ENCODE data around the gene MISFA.

MISFA gene

DNA sequence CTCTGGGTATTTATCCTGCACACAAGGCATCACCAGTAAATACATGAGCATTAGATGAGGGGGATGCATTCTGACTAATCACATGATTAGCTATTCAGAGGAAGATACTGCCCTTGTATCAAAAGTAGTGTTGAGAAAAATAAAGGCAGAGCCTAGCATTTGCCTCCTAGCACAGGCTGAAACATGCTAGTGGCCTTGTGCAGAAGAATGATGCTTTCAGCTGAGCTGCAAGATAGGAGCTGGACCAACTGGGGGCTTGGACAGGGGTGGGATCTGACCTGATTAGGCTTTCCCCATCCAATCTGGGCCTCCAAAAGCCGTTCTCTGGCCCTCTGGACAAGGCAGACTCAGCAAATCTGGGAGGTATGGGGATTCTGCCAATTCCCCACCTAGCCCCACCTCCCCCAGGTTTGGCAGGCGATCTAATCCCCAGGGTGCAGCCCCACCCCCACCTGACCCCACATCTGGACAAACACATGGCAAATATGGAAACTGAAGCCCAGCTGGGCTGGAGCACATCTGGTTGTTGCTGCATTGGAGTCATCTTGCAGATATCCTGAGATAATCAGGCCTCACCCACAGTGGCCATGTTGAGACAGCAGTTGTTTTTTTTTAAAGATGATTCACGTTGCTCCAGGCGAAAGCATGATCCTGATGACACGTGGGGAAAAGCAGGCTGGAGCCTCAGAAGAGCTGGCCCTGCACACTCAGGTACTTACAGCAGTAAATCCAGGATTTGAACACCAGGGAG, 4.4 kb upstream of the MISFA start:
- no peaks in the 10 kb centered on the region for H3K79me2 ChIP-seq (ENCODE audit: control insufficient read depth, insufficient read depth, low read length, poor library complexity)
- no peak overlapping the region for H2BK5ac ChIP-seq (ENCODE audit: low read depth, low read length, poor library complexity)
- no CpG with 5 or more reads among the region's 5 CpGs for WGBS (ENCODE audit: extremely low coverage, insufficient coverage, insufficient read length)
- H3K27ac ChIP-seq (ENCODE audit: low read depth, low read length), result no peak overlapping the region
- H2AK5ac ChIP-seq (ENCODE audit: low read length), result no peak overlapping the region
- H3K9ac ChIP-seq (ENCODE audit: low read length), result no peak overlapping the region
- no peak overlapping the region for H2AFZ ChIP-seq (ENCODE audit: insufficient read depth, low read length, poor library complexity)
- H2BK12ac ChIP-seq (ENCODE audit: low read length), result no peak overlapping the region
- H3K9me3 ChIP-seq (ENCODE audit: insufficient read depth, low read depth, low read length), result peaks cover 4% of the 10 kb centered on the region
- peak; percentile 76 to 82 for DNase-seq
- no peak overlapping the region for H3K14ac ChIP-seq (ENCODE audit: low read length)
- H2BK120ac ChIP-seq (ENCODE audit: insufficient read depth, low read length, poor library complexity), result no peak overlapping the region
- no peak overlapping the region for H3K4ac ChIP-seq (ENCODE audit: low read depth, low read length)
- H3K4me2 ChIP-seq (ENCODE audit: low read length), result no peak overlapping the region
- H3K18ac ChIP-seq (ENCODE audit: low read length), result no peak overlapping the region
- peaks cover 9 to 16% of the 10 kb centered on the region in 2 experiments for H3K36me3 ChIP-seq (ENCODE audit: control insufficient read depth in 1 of 2, insufficient read depth in 2 of 2, low read length in 2 of 2)
- H3K4me1 ChIP-seq (ENCODE audit: control insufficient read depth in 1 of 2, insufficient read depth in 2 of 2, low read length in 2 of 2), result peaks cover 0 to 2% of the 10 kb centered on the region in 2 experiments
- H3K79me1 ChIP-seq (ENCODE audit: low read length), result no peaks in the 10 kb centered on the region
- H4K91ac ChIP-seq (ENCODE audit: low read depth, low read length), result no peak overlapping the region
- no peak overlapping the region for H3K23ac ChIP-seq (ENCODE audit: low read length)
- no peak overlapping the region for H4K12ac ChIP-seq (ENCODE audit: low read depth, low read length)
- H3K27me3 ChIP-seq (ENCODE audit: insufficient read depth, low read length), result no peaks in the 10 kb centered on the region
- no peak overlapping the region for H4K8ac ChIP-seq (ENCODE audit: low read depth, low read length)
- H3K4me3 ChIP-seq (ENCODE audit: low read depth, low read length), result no peak overlapping the region

GRCh38 chr11:18600915-18601569, 1.5 kb downstream of the MISFA start:
- Histone ChIP-seq H3K79me2 (ENCODE audit: control insufficient read depth, insufficient read depth, low read length, poor library complexity) (no peaks in the 10 kb centered on the region), H3K14ac (ENCODE audit: low read length) (no peak overlapping the region), H3K4ac (ENCODE audit: low read depth, low read length) (no peak overlapping the region), H4K91ac (ENCODE audit: low read depth, low read length) (no peak overlapping the region), H2AFZ (ENCODE audit: insufficient read depth, low read length, poor library complexity) (no peak overlapping the region), H2BK120ac (ENCODE audit: insufficient read depth, low read length, poor library complexity) (no peak overlapping the region), H3K79me1 (ENCODE audit: low read length) (no peaks in the 10 kb centered on the region), H3K18ac (ENCODE audit: low read length) (no peak overlapping the region), H2AK5ac (ENCODE audit: low read length) (no peak overlapping the region), H3K27ac (ENCODE audit: low read depth, low read length) (no peak overlapping the region), H3K9ac (ENCODE audit: low read length) (no peak overlapping the region), H3K23ac (ENCODE audit: low read length) (no peak overlapping the region), H4K12ac (ENCODE audit: low read depth, low read length) (no peak overlapping the region), H3K27me3 (ENCODE audit: insufficient read depth, low read length) (no peaks in the 10 kb centered on the region), H2BK12ac (ENCODE audit: low read length) (no peak overlapping the region), H3K36me3 (ENCODE audit: control insufficient read depth in 1 of 2, insufficient read depth in 2 of 2, low read length in 2 of 2) (peaks cover 4 to 11% of the 10 kb centered on the region in 2 experiments), H4K8ac (ENCODE audit: low read depth, low read length) (no peak overlapping the region), H3K9me3 (ENCODE audit: insufficient read depth, low read depth, low read length) (peaks cover 4% of the 10 kb centered on the region), H3K4me2 (ENCODE audit: low read length) (no peak overlapping the region), H3K4me1 (ENCODE audit: control insufficient read depth in 1 of 2, insufficient read depth in 2 of 2, low read length in 2 of 2) (no peaks in the 10 kb centered on the region), H3K4me3 (ENCODE audit: low read depth, low read length) (no peak overlapping the region), H2BK5ac (ENCODE audit: low read depth, low read length, poor library complexity) (no peak overlapping the region)
- no CpG with 5 or more reads among the region's 4 CpGs for WGBS (ENCODE audit: extremely low coverage, insufficient coverage, insufficient read length)
- no peak for DNase-seq

DNA sequence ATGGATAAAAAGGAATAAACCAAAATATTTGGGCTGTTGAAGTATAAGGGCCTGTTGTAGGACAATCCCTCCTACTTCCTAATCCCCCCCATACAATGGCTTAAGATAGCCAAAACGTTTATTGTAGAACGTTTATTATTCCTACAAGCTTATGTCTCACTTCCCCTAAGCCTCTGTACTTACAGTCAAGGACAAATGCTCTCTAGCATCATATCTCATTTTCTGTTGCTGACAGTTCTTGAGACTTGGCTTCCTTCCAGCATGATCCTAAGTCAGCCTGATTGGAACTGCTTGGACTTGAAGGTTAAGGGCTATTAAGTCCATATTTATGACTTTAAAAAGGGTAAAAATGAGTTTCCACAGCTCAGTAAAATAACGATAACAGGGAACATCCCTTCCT, 8.8 kb downstream of the MISFA start:
- no peaks in the 10 kb centered on the region for H3K27me3 ChIP-seq (ENCODE audit: insufficient read depth, low read length)
- H2BK120ac ChIP-seq (ENCODE audit: insufficient read depth, low read length, poor library complexity), result no peak overlapping the region
- H2AFZ ChIP-seq (ENCODE audit: insufficient read depth, low read length, poor library complexity), result no peak overlapping the region
- no peak overlapping the region for H3K18ac ChIP-seq (ENCODE audit: low read length)
- no peaks in the 10 kb centered on the region for H3K79me1 ChIP-seq (ENCODE audit: low read length)
- H3K4me3 ChIP-seq (ENCODE audit: low read depth, low read length), result no peak overlapping the region
- no peak overlapping the region for H4K8ac ChIP-seq (ENCODE audit: low read depth, low read length)
- no peak for DNase-seq
- WGBS (ENCODE audit: extremely low coverage, insufficient coverage, insufficient read length), result no CpG with 5 or more reads among the region's 3 CpGs
- no peak overlapping the region for H3K14ac ChIP-seq (ENCODE audit: low read length)
- no peak overlapping the region for H4K12ac ChIP-seq (ENCODE audit: low read depth, low read length)
- no peak overlapping the region for H4K91ac ChIP-seq (ENCODE audit: low read depth, low read length)
- peaks cover 10 to 29% of the 10 kb centered on the region in 2 experiments for H3K36me3 ChIP-seq (ENCODE audit: control insufficient read depth in 1 of 2, insufficient read depth in 2 of 2, low read length in 2 of 2)
- H3K4me2 ChIP-seq (ENCODE audit: low read length), result no peak overlapping the region
- H2BK5ac ChIP-seq (ENCODE audit: low read depth, low read length, poor library complexity), result no peak overlapping the region
- no peak overlapping the region for H2AK5ac ChIP-seq (ENCODE audit: low read length)
- no peak overlapping the region for H3K27ac ChIP-seq (ENCODE audit: low read depth, low read length)
- no peaks in the 10 kb centered on the region for H3K9me3 ChIP-seq (ENCODE audit: insufficient read depth, low read depth, low read length)
- H3K9ac ChIP-seq (ENCODE audit: low read length), result no peak overlapping the region
- no peak overlapping the region for H2BK12ac ChIP-seq (ENCODE audit: low read length)
- H3K23ac ChIP-seq (ENCODE audit: low read length), result no peak overlapping the region
- H3K4ac ChIP-seq (ENCODE audit: low read depth, low read length), result no peak overlapping the region
- H3K4me1 ChIP-seq (ENCODE audit: control insufficient read depth in 1 of 2, insufficient read depth in 2 of 2, low read length in 2 of 2), result no peaks in the 10 kb centered on the region
- no peaks in the 10 kb centered on the region for H3K79me2 ChIP-seq (ENCODE audit: control insufficient read depth, insufficient read depth, low read length, poor library complexity)

DNA sequence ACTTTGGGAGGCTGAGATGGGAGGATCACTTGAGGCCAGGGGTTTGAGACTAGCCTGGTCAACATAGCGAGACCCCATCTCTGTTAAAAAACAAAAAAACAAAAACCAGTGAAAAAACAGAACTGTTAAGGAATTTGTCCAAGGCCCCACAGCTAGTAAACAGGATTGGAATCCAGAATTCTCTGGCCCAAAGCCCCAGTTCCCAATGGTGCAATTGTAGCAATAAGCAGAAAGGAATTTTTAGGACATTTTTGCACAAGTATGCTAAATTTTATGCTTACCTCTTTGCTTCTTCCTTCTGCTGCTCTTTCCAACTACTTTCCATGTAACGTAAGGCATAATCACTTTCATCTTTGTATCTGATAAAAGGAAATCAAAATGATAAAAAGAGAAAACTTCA, 11.6 kb downstream of the MISFA start:
- Histone ChIP-seq H3K79me1 (ENCODE audit: low read length) (no peaks in the 10 kb centered on the region), H3K9ac (ENCODE audit: low read length) (no peak overlapping the region), H2BK12ac (ENCODE audit: low read length) (no peak overlapping the region), H3K4me2 (ENCODE audit: low read length) (no peak overlapping the region), H3K4ac (ENCODE audit: low read depth, low read length) (no peak overlapping the region), H4K8ac (ENCODE audit: low read depth, low read length) (no peak overlapping the region), H3K27ac (ENCODE audit: low read depth, low read length) (no peak overlapping the region), H3K36me3 (ENCODE audit: control insufficient read depth in 1 of 2, insufficient read depth in 2 of 2, low read length in 2 of 2) (peaks cover 20 to 37% of the 10 kb centered on the region in 2 experiments), H3K79me2 (ENCODE audit: control insufficient read depth, insufficient read depth, low read length, poor library complexity) (no peaks in the 10 kb centered on the region), H2AK5ac (ENCODE audit: low read length) (no peak overlapping the region), H2BK5ac (ENCODE audit: low read depth, low read length, poor library complexity) (no peak overlapping the region), H3K4me3 (ENCODE audit: low read depth, low read length) (no peak overlapping the region), H4K91ac (ENCODE audit: low read depth, low read length) (no peak overlapping the region), H2AFZ (ENCODE audit: insufficient read depth, low read length, poor library complexity) (no peak overlapping the region), H3K9me3 (ENCODE audit: insufficient read depth, low read depth, low read length) (no peaks in the 10 kb centered on the region), H4K12ac (ENCODE audit: low read depth, low read length) (no peak overlapping the region), H3K23ac (ENCODE audit: low read length) (no peak overlapping the region), H2BK120ac (ENCODE audit: insufficient read depth, low read length, poor library complexity) (no peak overlapping the region), H3K27me3 (ENCODE audit: insufficient read depth, low read length) (no peaks in the 10 kb centered on the region), H3K14ac (ENCODE audit: low read length) (no peak overlapping the region), H3K18ac (ENCODE audit: low read length) (no peak overlapping the region), H3K4me1 (ENCODE audit: control insufficient read depth in 1 of 2, insufficient read depth in 2 of 2, low read length in 2 of 2) (no peaks in the 10 kb centered on the region)
- peak in 1 of 2 donors; percentile 47 for DNase-seq
- no CpG with 5 or more reads among the region's 2 CpGs for WGBS (ENCODE audit: extremely low coverage, insufficient coverage, insufficient read length)
